AML-193 (cell line): ENCODE results near the gene SUMO4.
A peak's percentile ranks its signal among the peaks of the same experiment; 100 is the strongest.
"Not testable (repeated sequence)": the region's sequence is repeated elsewhere in the genome, so short reads cannot be mapped to it uniquely, and the experiment has no call there.

Experiments
- DNase-seq, 2 experiments: peaks; one replicate each; lab custom pipeline; 2025; lab: John Stamatoyannopoulos, UW

Gene SUMO4

GRCh38 chr6:149431905-149432775 is 32.1 kb downstream of the SUMO4 start:
- peak; percentile 77 to 85 for DNase-seq

GRCh38 chr6:149433405-149433804 is 33.3 kb downstream of the SUMO4 start:
- DNase-seq = no peak

GRCh38 chr6:149433881-149434280 is 33.8 kb downstream of the SUMO4 start:
- no peak for DNase-seq

GRCh38 chr6:149435919-149436586 is 36.0 kb downstream of the SUMO4 start:
- DNase-seq = no peak

GRCh38 chr6:149436647-149437046 is 36.6 kb downstream of the SUMO4 start:
- DNase-seq = no peak

GRCh38 chr6:149437212-149437611 is 37.1 kb downstream of the SUMO4 start:
- no peak for DNase-seq

GRCh38 chr6:149438855-149439254 is 38.8 kb downstream of the SUMO4 start:
- no peak for DNase-seq

- no peak for DNase-seq
Measured at GRCh38 chr6:149439626-149440025, 39.6 kb downstream of the SUMO4 start.

- DNase-seq = no peak
Measured at GRCh38 chr6:149440735-149441671, 40.9 kb downstream of the SUMO4 start.

- no peak for DNase-seq
Measured at GRCh38 chr6:149441740-149442139, 41.7 kb downstream of the SUMO4 start.

- no peak for DNase-seq
Measured at GRCh38 chr6:149443411-149444181, 43.5 kb downstream of the SUMO4 start.

GRCh38 chr6:149444360-149445094 is 44.5 kb downstream of the SUMO4 start:
- not testable (repeated sequence) for DNase-seq

GRCh38 chr6:149445095-149445466 is 45.0 kb downstream of the SUMO4 start:
- DNase-seq = no peak

GRCh38 chr6:149445573-149445972 is 45.5 kb downstream of the SUMO4 start:
- no peak for DNase-seq

GRCh38 chr6:149446791-149447376 is 46.8 kb downstream of the SUMO4 start:
- no peak for DNase-seq

- no peak for DNase-seq
Measured at GRCh38 chr6:149448821-149449453, 48.9 kb downstream of the SUMO4 start.

GRCh38 chr6:149449831-149450678 is 50.0 kb downstream of the SUMO4 start:
- no peak for DNase-seq
